Breast epithelium (tissue), 3 donors: ENCODE results near the gene PTPRN2.

Source experiments
- POLR2A ChIP-seq: fragments of 450-650 bp; IDR thresholded peaks from one replicate; pipeline ENCODE4 v1.6.1; 2016; ENCODE audit warnings: antibody characterized with exemption, mild to moderate bottlenecking, moderate library complexity
- POLR2AphosphoS5 ChIP-seq, 3 donors: sonication (generic); formaldehyde crosslinking; IDR thresholded peaks; one replicate each; pipeline ENCODE4 v1.6.1; 2017; ENCODE audit warnings: antibody characterized with exemption in 3 of 3

DNA sequence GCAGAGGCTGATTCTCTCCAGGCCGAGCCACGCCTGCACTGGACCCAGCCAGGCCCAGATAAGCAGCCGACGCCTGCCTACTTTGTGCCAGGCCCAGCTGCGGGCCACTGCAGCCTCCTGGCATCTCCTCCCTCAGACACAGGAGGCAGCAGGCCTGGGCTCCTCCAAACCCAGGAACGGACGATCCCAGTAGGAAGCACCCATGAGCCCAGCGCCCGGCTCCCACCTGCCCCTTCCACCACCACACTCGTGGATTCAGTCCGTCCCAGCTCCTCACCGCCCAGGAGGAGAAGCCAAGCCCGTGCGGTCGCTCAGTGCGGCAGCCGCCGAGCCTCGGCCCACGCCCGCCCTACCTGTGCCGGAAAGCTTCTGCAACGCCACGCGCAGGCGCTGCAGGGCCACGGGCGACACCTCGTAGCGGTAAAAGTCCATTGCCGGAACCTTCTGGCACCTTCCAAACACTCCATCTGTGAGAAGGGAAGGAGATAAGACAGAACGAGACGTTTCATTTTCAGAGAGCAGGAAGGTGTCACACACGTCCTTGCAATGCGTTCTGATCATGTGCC is 271.1 kb downstream of the PTPRN2 start:
- TF ChIP-seq POLR2AphosphoS5 (IDR thresholded peaks at IDR 0.05) (no peak), POLR2A (no peak)
